H1 (cell line): ENCODE measurements around the gene ERI2. TPM values are rescaled to one million over a fixed set of nuclear protein-coding genes. Genes with fewer than 3 reads are reported as not detected.

Experiments
- CTCF ChIA-PET: fragments of 300-600 bp; sonication (Branson Sonifier 250); formaldehyde crosslinking; loops from one replicate; lab custom pipeline; 2021; ENCODE audit not compliant: partially characterized antibody; lab: Charles Lee
- POLR2A ChIA-PET: fragments of 300-600 bp; sonication (Branson Sonifier 250); formaldehyde crosslinking; loops from one replicate; lab custom pipeline; 2021; ENCODE audit warnings: inconsistent platforms; ENCODE audit not compliant: partially characterized antibody; lab: Charles Lee
- DNase-seq, 2 experiments: peaks; one replicate each; pipeline versions ENCODE4 v3.0.0 to v3.0.0-alpha.2; 2010 to 2022; ENCODE audit warnings: low spot score in 2 of 2, low read depth in 1 of 2, mixed read lengths in 1 of 2
- FAIRE-seq: peaks from 2 replicates; lab custom pipeline; 2011; peaks lifted over from hg19 to GRCh38; lab: Jason Lieb, UNC
- H2AFZ ChIP-seq: 2 replicates; pipeline ENCODE4 v1.8.1; 2012; ENCODE audit warnings: low read length, inconsistent platforms
- H2AK5ac ChIP-seq: 2 replicates; pipeline ENCODE4 v1.6.1; 2013; ENCODE audit warnings: low read depth, low read length
- H2BK120ac ChIP-seq: replicated peaks from 2 replicates; pipeline ENCODE3; 2013; ENCODE audit warnings: low read depth, low read length, inconsistent platforms
- H2BK12ac ChIP-seq: 2 replicates; pipeline ENCODE4 v1.6.1; 2013; ENCODE audit warnings: low read depth, low read length
- H2BK15ac ChIP-seq: 2 replicates; pipeline ENCODE4 v1.6.1; 2013; ENCODE audit warnings: low read length
- H2BK20ac ChIP-seq: 2 replicates; pipeline ENCODE4 v1.6.1; 2013; ENCODE audit warnings: low read length
- H2BK5ac ChIP-seq: 2 replicates; pipeline ENCODE4 v1.6.1; 2013; ENCODE audit warnings: low read depth, low read length
- H3K14ac ChIP-seq: 2 replicates; pipeline ENCODE4 v1.6.1; 2013; ENCODE audit warnings: inconsistent platforms; ENCODE audit not compliant: insufficient read length
- H3K18ac ChIP-seq: 2 replicates; pipeline ENCODE4 v1.6.1; 2013; ENCODE audit warnings: low read length; ENCODE audit errors: extremely low read depth
- H3K23ac ChIP-seq: 2 replicates; pipeline ENCODE4 v1.6.1; 2013; ENCODE audit warnings: inconsistent platforms; ENCODE audit not compliant: insufficient read length
- H3K23me2 ChIP-seq: 2 replicates; pipeline ENCODE4 v1.6.1; 2013; ENCODE audit warnings: low read depth, low read length
- H3K27ac ChIP-seq: 2 replicates; pipeline ENCODE4 v1.6.1; 2011; ENCODE audit warnings: low read depth, low read length, inconsistent platforms
- H3K27me3 ChIP-seq, 4 experiments: replicated peaks in 1 of 4; 1 replicate in 1 of 4; 2 replicates in 3 of 4; pipeline versions ENCODE4 v1.6.1 to v1.8.1; 2011 to 2013; ENCODE audit warnings: low read length in 3 of 4, mild to moderate bottlenecking in 3 of 4, inconsistent platforms in 2 of 4, mixed read lengths in 2 of 4, moderate library complexity in 1 of 4; ENCODE audit not compliant: control insufficient read depth in 3 of 4, insufficient read depth in 3 of 4; ENCODE audit errors: extremely low read depth in 1 of 4
- H3K36me3 ChIP-seq, 4 experiments: 2 replicates each; pipeline versions ENCODE4 v1.6.1 to v1.8.1; 2011 to 2013; ENCODE audit warnings: mild to moderate bottlenecking in 4 of 4, low read length in 3 of 4, moderate library complexity in 2 of 4, control low read depth in 1 of 4, inconsistent platforms in 1 of 4; ENCODE audit not compliant: insufficient read depth in 4 of 4, control insufficient read depth in 2 of 4
- H3K4ac ChIP-seq: replicated peaks from 2 replicates; pipeline ENCODE3; 2013; ENCODE audit warnings: low read length, low read depth, mixed read lengths, inconsistent platforms; ENCODE audit not compliant: insufficient read length
- H3K4me1 ChIP-seq, 4 experiments: replicated peaks in 1 of 4; 1 replicate in 1 of 4; 2 replicates in 3 of 4; pipeline versions ENCODE4 v1.6.1 to v1.8.1; 2011 to 2013; ENCODE audit warnings: low read length in 3 of 4, inconsistent platforms in 2 of 4, mixed read lengths in 1 of 4; ENCODE audit not compliant: insufficient read depth in 4 of 4, control insufficient read depth in 3 of 4
- H3K4me2 ChIP-seq, 2 experiments: 2 replicates each; pipeline versions ENCODE4 v1.6.1 to v1.8.1; 2011 to 2013; ENCODE audit warnings: low read depth in 2 of 2, low read length in 2 of 2, control low read depth in 1 of 2, inconsistent platforms in 1 of 2, mild to moderate bottlenecking in 1 of 2; ENCODE audit not compliant: insufficient read depth in 1 of 2
- H3K4me3 ChIP-seq, 4 experiments: fragments of 200-600, 300-600 bp in 1 of 4; sonication (generic), shearing (Covaris generic), sonication (Bioruptor Twin) in 1 of 4; 2 replicates each; pipeline versions ENCODE4 v1.5.1 to v1.8.1; 2011 to 2016; ENCODE audit warnings: low read length in 4 of 4, low read depth in 3 of 4, control low read depth in 2 of 4, inconsistent platforms in 2 of 4, mild to moderate bottlenecking in 2 of 4, mixed read lengths in 1 of 4, moderate library complexity in 1 of 4; ENCODE audit not compliant: insufficient read depth in 2 of 4; ENCODE audit errors: extremely low read depth in 1 of 4
- H3K56ac ChIP-seq: replicated peaks from 2 replicates; pipeline ENCODE3; 2013; ENCODE audit warnings: low read depth, mild to moderate bottlenecking, mixed read lengths, low read length, inconsistent platforms; ENCODE audit not compliant: insufficient read length
- H3K79me1 ChIP-seq: 2 replicates; pipeline ENCODE4 v1.6.1; 2013; ENCODE audit warnings: low read depth, low read length, control low read depth
- H3K79me2 ChIP-seq, 2 experiments: 2 replicates each; pipeline versions ENCODE4 v1.6.1 to v1.8.1; 2012 to 2013; ENCODE audit warnings: low read length in 2 of 2, mild to moderate bottlenecking in 2 of 2, inconsistent platforms in 1 of 2; ENCODE audit not compliant: insufficient read depth in 2 of 2, control insufficient read depth in 1 of 2
- H3K9ac ChIP-seq, 4 experiments: replicated peaks in 1 of 4; 1 replicate in 1 of 4; 2 replicates in 3 of 4; pipeline versions ENCODE4 v1.6.1 to v1.8.1; 2011 to 2013; ENCODE audit warnings: low read depth in 3 of 4, low read length in 3 of 4, control low read depth in 2 of 4, mild to moderate bottlenecking in 2 of 4, moderate library complexity in 2 of 4, inconsistent platforms in 1 of 4; ENCODE audit errors: extremely low read depth in 1 of 4
- H3K9me3 ChIP-seq, 2 experiments: 2 replicates each; pipeline versions ENCODE4 v1.6.1 to v1.8.1; 2012 to 2013; ENCODE audit warnings: mild to moderate bottlenecking in 2 of 2, moderate library complexity in 2 of 2, control low read depth in 1 of 2, inconsistent platforms in 1 of 2, low read depth in 1 of 2, low read length in 1 of 2, mixed read lengths in 1 of 2; ENCODE audit not compliant: insufficient read depth in 2 of 2
- H4K20me1 ChIP-seq, 2 experiments: replicated peaks in 1 of 2; 2 replicates each; pipeline versions ENCODE3 to v1.8.1; 2011 to 2013; ENCODE audit warnings: inconsistent platforms in 2 of 2, low read length in 2 of 2, mild to moderate bottlenecking in 1 of 2; ENCODE audit not compliant: insufficient read depth in 2 of 2, control insufficient read depth in 1 of 2
- H4K5ac ChIP-seq: 2 replicates; pipeline ENCODE4 v1.6.1; 2013; ENCODE audit warnings: low read length, low read depth, mixed read lengths, inconsistent platforms; ENCODE audit not compliant: insufficient read length
- H4K8ac ChIP-seq: 2 replicates; pipeline ENCODE4 v1.8.0; 2013; ENCODE audit warnings: mild to moderate bottlenecking, moderate library complexity, low read length, inconsistent platforms; ENCODE audit not compliant: insufficient read depth; ENCODE audit errors: extremely low read depth
- H4K91ac ChIP-seq: replicated peaks from 2 replicates; pipeline ENCODE3; 2013; ENCODE audit warnings: low read length, mixed read lengths, inconsistent platforms; ENCODE audit not compliant: insufficient read length
- ATF3 ChIP-seq: IDR thresholded peaks from 2 replicates; pipeline ENCODE4 v1.6.1; 2011; ENCODE audit warnings: low read depth, mild to moderate bottlenecking, low read length; ENCODE audit not compliant: insufficient read depth
- EP300 ChIP-seq, 2 experiments: IDR thresholded peaks; 1 replicate in 1 of 2; 2 replicates in 1 of 2; pipeline ENCODE4 v1.6.1; 2011 to 2012; ENCODE audit warnings: low read depth in 2 of 2, low read length in 2 of 2, mild to moderate bottlenecking in 2 of 2, borderline replicate concordance in 1 of 2, inconsistent platforms in 1 of 2, moderate library complexity in 1 of 2
- EZH2 ChIP-seq: fragments of 200-600 bp; sonication (generic); IDR thresholded peaks from 2 replicates; pipeline ENCODE4 v1.7.1; 2012; ENCODE audit warnings: low read depth, mild to moderate bottlenecking, moderate library complexity, low read length, inconsistent platforms; ENCODE audit not compliant: severe bottlenecking
- RBBP5 ChIP-seq: IDR thresholded peaks from 2 replicates; pipeline ENCODE4 v1.7.1; 2012; ENCODE audit warnings: low read depth, mild to moderate bottlenecking, inconsistent platforms, low read length, moderate library complexity, borderline replicate concordance
- RXRA ChIP-seq: IDR thresholded peaks from 2 replicates; pipeline ENCODE4 v1.6.1; 2011; ENCODE audit warnings: low read depth, mild to moderate bottlenecking, low read length, moderate library complexity; ENCODE audit not compliant: insufficient read depth
- ZNF274 ChIP-seq: IDR thresholded peaks from 2 replicates; pipeline ENCODE4 v1.7.0; 2012; ENCODE audit warnings: low read length, borderline replicate concordance; ENCODE audit errors: extremely low read depth
- WGBS, 2 experiments: shearing (Covaris generic) in 1 of 2; methylation state at CpG; one replicate each; pipeline versions ENCODE4 v1.1.6 to v1.1.7; 2013 to 2015; ENCODE audit warnings: low lambda C conversion rate in 2 of 2, mixed read lengths in 2 of 2, inconsistent platforms in 1 of 2, low coverage in 1 of 2, missing lambda C conversion rate in 1 of 2; ENCODE audit not compliant: insufficient replicate concordance in 2 of 2, insufficient coverage in 1 of 2, insufficient read length in 1 of 2; ENCODE audit errors: extremely low coverage in 1 of 2, missing lambda C conversion rate in 1 of 2; 5-methylcytosine and 5-hydroxymethylcytosine counted together
- polyA plus RNA-seq, 7 experiments: library from polyadenylated mRNA; depleted of rRNA in 3 of 7; stranded (reverse) in 5 of 7; unstranded in 2 of 7; fragments of >200 nt in 5 of 7; fragments of 200-250 nt in 2 of 7; gene quantifications; 1 replicate in 5 of 7; 2 replicates in 1 of 7; 4 replicates in 1 of 7; pipeline versions ENCODE4 v1.2.1 to v1.2.3, GENCODE V29; 2011 to 2013; ENCODE audit warnings: missing spikeins in 2 of 7, mixed read lengths in 2 of 7
- total RNA-seq: library from RNA; stranded (reverse); fragmentation: NEBNext Ultra II Directional; extraction: Animal tissue kit (Norgen Biotek cat#: 25700); gene quantifications from 2 replicates; pipeline ENCODE4 v1.2.1, GENCODE V29; 2021

The ERI2 gene
- total and polyA plus RNA-seq, 2 of the 8 experiments (the other 6 are each of a cell fraction or from before 2014, with no cell fraction given) = 11.0 to 12.6 TPM

GRCh38 chr16:20768818-20769217, 37.5 kb downstream of the ERI2 start:
- no peak overlapping the region for H3K9ac ChIP-seq
- FAIRE-seq = no peak
- 84% methylated on average over 1 of the region's 1 CpG; no CpG with 5 or more reads in 1 of the 2 experiments for WGBS, 2 experiments

More at GRCh38 chr16:20768818-20769217, 37.5 kb downstream of the ERI2 start:
- Histone ChIP-seq H3K4me1 (no peaks in the 10 kb centered on the region), H3K4me2 (no peak overlapping the region), H4K20me1 (no peaks in the 10 kb centered on the region), H2BK15ac (no peak overlapping the region), H2BK5ac (no peak overlapping the region), H3K23me2 (no peaks in the 10 kb centered on the region), H3K9me3 (no peaks in the 10 kb centered on the region), H3K23ac (no peak overlapping the region), H3K4me3 (no peak overlapping the region), H2BK20ac (no peak overlapping the region), H3K79me1 (no peaks in the 10 kb centered on the region), H3K27me3 (no peaks in the 10 kb centered on the region; a peak in 1 of 7 replicates), H3K36me3 (no peaks in the 10 kb centered on the region), H4K8ac (no peak overlapping the region), H3K27ac (no peak overlapping the region), H3K18ac (no peak overlapping the region), H3K14ac (no peak overlapping the region), H4K5ac (no peak overlapping the region), H3K4ac (no peak overlapping the region), H3K56ac (no peak overlapping the region), H2AFZ (no peak overlapping the region), H3K79me2 (no peaks in the 10 kb centered on the region), H2AK5ac (no peak overlapping the region), H4K91ac (no peak overlapping the region), H2BK12ac (no peak overlapping the region), H2BK120ac (no peak overlapping the region)
- no peak for DNase-seq
- CTCF ChIA-PET = no interaction called here
- no peak for TF ChIP-seq RXRA
- TF ChIP-seq EP300 (IDR thresholded peaks at IDR 0.05; ENCODE audit: borderline replicate concordance in 1 of 2, low read depth in 2 of 2, low read length in 2 of 2) = no peak
- TF ChIP-seq ZNF274 = no peak
- no peak for TF ChIP-seq ATF3
- TF ChIP-seq EZH2 = no peak
- no peak for TF ChIP-seq RBBP5
- POLR2A ChIA-PET = no interaction called here
